BJ (cell line): ENCODE data around the gene DDX25. TPM values are rescaled to one million over a fixed set of nuclear protein-coding genes. Genes with fewer than 3 reads are reported as not detected.
"Not testable (repeated sequence)": the region's sequence is repeated elsewhere in the genome, so short reads cannot be mapped to it uniquely, and the experiment has no call there.

Experiments
- CTCF ChIA-PET: fragments of 350-600 bp; formaldehyde crosslinking; extraction: SDS; loops from one replicate; lab custom pipeline; 2021; ENCODE audit warnings: antibody characterized with exemption, inconsistent platforms; lab: Yijun Ruan, JAX
- POLR2A ChIA-PET: fragments of 300-600 bp; sonication (Branson Sonifier 250); formaldehyde crosslinking; extraction: SDS; loops from one replicate; lab custom pipeline; 2021; ENCODE audit warnings: antibody characterized with exemption; lab: Charles Lee
- DNase-seq: peaks from one replicate; pipeline ENCODE4 v3.0.0-alpha.2; 2011; ENCODE audit warnings: low read depth
- H3K27me3 ChIP-seq: 2 replicates; pipeline ENCODE4 v1.6.0; 2011; ENCODE audit warnings: low read length; ENCODE audit not compliant: control insufficient read depth, insufficient read depth
- H3K36me3 ChIP-seq: 2 replicates; pipeline ENCODE4 v1.5.1; 2011; ENCODE audit warnings: low read length; ENCODE audit not compliant: control insufficient read depth, insufficient read depth
- H3K4me3 ChIP-seq: 2 replicates; pipeline ENCODE4 v1.5.1; 2011; ENCODE audit warnings: low read depth, mild to moderate bottlenecking, control low read depth, low read length
- CTCF ChIP-seq: IDR thresholded peaks from 2 replicates; pipeline ENCODE4 v1.5.1; 2011; ENCODE audit warnings: low read depth, mild to moderate bottlenecking, control low read depth, inconsistent platforms, low read length, moderate library complexity; ENCODE audit not compliant: insufficient read depth
- polyA plus RNA-seq: library from polyadenylated mRNA; depleted of rRNA; stranded (reverse); fragments of >200 nt; gene quantifications from 2 replicates; pipeline ENCODE4 v1.2.3, GENCODE V29; 2011

DDX25 gene
- polyA plus RNA-seq, 1 experiment, result not detected

- no peak for TF ChIP-seq CTCF
- peaks cover 7% of the 10 kb centered on the region for H3K27me3 ChIP-seq
- CTCF ChIA-PET, result interaction anchor here (1.6 kb wide), 1 partner anchor 13 kb away, joined by 3 read pairs; no protein-coding TSS in a partner anchor
- POLR2A ChIA-PET, result no interaction called here
- no peak for DNase-seq
- H3K36me3 ChIP-seq, result no peaks in the 10 kb centered on the region
- H3K4me3 ChIP-seq, result no peak overlapping the region
Measured at GRCh38 chr11:125910226-125910849, 6.0 kb downstream of the DDX25 start.

GRCh38 chr11:125914601-125915000 is 10.3 kb downstream of the DDX25 start:
- CTCF ChIA-PET, result interaction anchor here (1.2 to 1.6 kb wide), 2 partner anchors 12 to 279 kb away, joined by 5 to 6 read pairs; partner anchors contain the start of gene PUS3
- POLR2A ChIA-PET, DNase-seq: not testable (repeated sequence)

GRCh38 chr11:125916683-125917347 is 12.5 kb downstream of the DDX25 start:
- no peak for DNase-seq
- no peaks in the 10 kb centered on the region for H3K36me3 ChIP-seq
- ChIA-PET POLR2A (no interaction called here), CTCF (interaction anchor here (1.8 kb wide), 1 partner anchor 277 kb away, joined by 12 read pairs; no protein-coding TSS in a partner anchor)
- H3K4me3 ChIP-seq, result no peak overlapping the region
- H3K27me3 ChIP-seq, result peaks cover 17% of the 10 kb centered on the region
- TF ChIP-seq CTCF, result no peak

More at GRCh38 chr11:125914601-125915000, 10.3 kb downstream of the DDX25 start:
- not testable (repeated sequence) for H3K4me3 ChIP-seq, H3K36me3 ChIP-seq
- peaks cover 18% of the 10 kb centered on the region for H3K27me3 ChIP-seq

GRCh38 chr11:125918140-125918840 is 14.0 kb downstream of the DDX25 start:
- CTCF ChIA-PET, result interaction anchor here (0.8 to 1.9 kb wide), 5 partner anchors 11 to 275 kb away, joined by 3 to 13 read pairs (median 6); no protein-coding TSS in a partner anchor
- no peak for DNase-seq
- Histone ChIP-seq H3K4me3 (no peak overlapping the region), H3K27me3 (peaks cover 17% of the 10 kb centered on the region), H3K36me3 (no peaks in the 10 kb centered on the region)
- no peak for TF ChIP-seq CTCF
- POLR2A ChIA-PET, result no interaction called here

- peaks cover 19% of the 10 kb centered on the region for H3K27me3 ChIP-seq
- DNase-seq, result no peak
- ChIA-PET POLR2A (no interaction called here), CTCF (interaction anchor here (1.0 to 1.6 kb wide), 4 partner anchors 20 to 276 kb away, joined by 3 to 11 read pairs (median 6); no protein-coding TSS in a partner anchor)
- no peak overlapping the region for H3K4me3 ChIP-seq
- no peak for TF ChIP-seq CTCF
- H3K36me3 ChIP-seq, result no peaks in the 10 kb centered on the region
Measured at GRCh38 chr11:125921042-125921441, 16.7 kb downstream of the DDX25 start.
